Liver (tissue), 3 donors: ENCODE data around the gene CYP39A1.

Source experiments
- CTCF ChIP-seq: fragments of 150-350 bp; IDR thresholded peaks from 2 replicates; pipeline ENCODE4 v1.5.1; 2017; ENCODE audit warnings: improper control_type of control experiment, low read depth, low read length; ENCODE audit not compliant: missing input control
- FOXA1 ChIP-seq: IDR thresholded peaks from 2 replicates; pipeline ENCODE4 v1.6.1; 2016; ENCODE audit warnings: antibody characterized with exemption
- JUND ChIP-seq, 2 donors: IDR thresholded peaks; 2 replicates each; pipeline ENCODE4 v1.6.1; 2016; ENCODE audit warnings: antibody characterized with exemption in 2 of 2
- RAD21 ChIP-seq, 2 donors: IDR thresholded peaks; 2 replicates each; pipeline ENCODE4 v1.6.1; 2016; ENCODE audit warnings: antibody characterized with exemption in 2 of 2, mild to moderate bottlenecking in 2 of 2
- REST ChIP-seq: IDR thresholded peaks from 2 replicates; pipeline ENCODE4 v1.6.1; 2016; ENCODE audit warnings: antibody characterized with exemption, mild to moderate bottlenecking
- SP1 ChIP-seq: IDR thresholded peaks from 2 replicates; pipeline ENCODE4 v1.6.1; 2018; ENCODE audit warnings: antibody characterized with exemption, mild to moderate bottlenecking
- ZBTB33 ChIP-seq: IDR thresholded peaks from 2 replicates; pipeline ENCODE4 v1.6.1; 2016; ENCODE audit warnings: antibody characterized with exemption
- donor health status: healthy.
- donor health status: healthy.

GRCh38 chr6:46651816-46652215 is 802 bp downstream of the CYP39A1 start:
- TF ChIP-seq CTCF (no peak), FOXA1 (no peak), SP1 (no peak), ZBTB33 (no peak), JUND (IDR thresholded peaks at IDR 0.05) (no peak), RAD21 (IDR thresholded peaks at IDR 0.05) (no peak), REST (no peak)
